SW 1271 (cell line): ENCODE results near the gene SMAP1.
"Not testable (repeated sequence)": the region's sequence is repeated elsewhere in the genome, so short reads cannot be mapped to it uniquely, and the experiment has no call there.

Experiments
- DNase-seq, 2 experiments: peaks; one replicate each; lab custom pipeline; 2025; lab: John Stamatoyannopoulos, UW

The SMAP1 gene

GRCh38 chr6:70740746-70741145, 73.1 kb downstream of the SMAP1 start:
- DNase-seq: not testable (repeated sequence)

- not testable (repeated sequence) for DNase-seq
Observed at GRCh38 chr6:70742462-70742861, 74.8 kb downstream of the SMAP1 start.

GRCh38 chr6:70753870-70754380, 86.2 kb downstream of the SMAP1 start:
- DNase-seq: no peak

GRCh38 chr6:70758883-70759282, 91.2 kb downstream of the SMAP1 start:
- DNase-seq: no peak

- DNase-seq: peak in 1 of 2 experiments; percentile 4
Observed at GRCh38 chr6:70763754-70764510, 96.2 kb downstream of the SMAP1 start.

- no peak for DNase-seq
Observed at GRCh38 chr6:70764706-70765105, 97.0 kb downstream of the SMAP1 start.

GRCh38 chr6:70771351-70771750, 103.7 kb downstream of the SMAP1 start:
- not testable (repeated sequence) for DNase-seq

GRCh38 chr6:70779934-70780333, 112.3 kb downstream of the SMAP1 start:
- no peak for DNase-seq

- DNase-seq: no peak
Observed at GRCh38 chr6:70790483-70791224, 123.0 kb downstream of the SMAP1 start.

GRCh38 chr6:70797625-70798024, 129.9 kb downstream of the SMAP1 start:
- DNase-seq: no peak

GRCh38 chr6:70806086-70806485, 138.4 kb downstream of the SMAP1 start:
- DNase-seq: no peak

GRCh38 chr6:70811788-70812187, 144.1 kb downstream of the SMAP1 start:
- DNase-seq: no peak

GRCh38 chr6:70813885-70814284, 146.2 kb downstream of the SMAP1 start:
- no peak for DNase-seq

GRCh38 chr6:70819646-70820045, 152.0 kb downstream of the SMAP1 start:
- DNase-seq: no peak

- DNase-seq: no peak
Observed at GRCh38 chr6:70820778-70821177, 153.1 kb downstream of the SMAP1 start.

- DNase-seq: no peak
Observed at GRCh38 chr6:70821751-70822150, 154.1 kb downstream of the SMAP1 start.

- no peak for DNase-seq
Observed at GRCh38 chr6:70823651-70824050, 156.0 kb downstream of the SMAP1 start.

- DNase-seq: no peak
Observed at GRCh38 chr6:70831427-70831826, 163.7 kb downstream of the SMAP1 start.

- DNase-seq: no peak
Observed at GRCh38 chr6:70834520-70834919, 166.8 kb downstream of the SMAP1 start.

- no peak for DNase-seq
Observed at GRCh38 chr6:70838907-70839285, 171.2 kb downstream of the SMAP1 start.

- no peak for DNase-seq
Observed at GRCh38 chr6:70839286-70840266, 171.9 kb downstream of the SMAP1 start.

- DNase-seq: no peak
Observed at GRCh38 chr6:70841112-70841511, 173.4 kb downstream of the SMAP1 start.
